HL-60 (cell line): ENCODE results near the gene DNAH6.

Experiments
- DNase-seq, 2 experiments: peaks; one replicate each; pipeline ENCODE4 v3.0.0-alpha.2; 2010 to 2020; ENCODE audit warnings: low read depth in 1 of 2, low spot score in 1 of 2
- H3K27ac ChIP-seq: fragments of 250-450 bp; sonication (Bioruptor Pico); replicated peaks from 2 replicates; pipeline ENCODE4 v1.5.1; 2020; ENCODE audit warnings: mild to moderate bottlenecking, moderate library complexity
- H3K27me3 ChIP-seq: fragments of 250-450 bp; sonication (Bioruptor Pico); 2 replicates; pipeline ENCODE4 v1.5.1; 2021; ENCODE audit warnings: mild to moderate bottlenecking, moderate library complexity; ENCODE audit not compliant: insufficient read depth, poor library complexity, severe bottlenecking
- H3K4me3 ChIP-seq: replicated peaks from 2 replicates; pipeline ENCODE4 v1.5.1; 2011; ENCODE audit warnings: mild to moderate bottlenecking, control low read depth, low read length; ENCODE audit not compliant: insufficient read depth
- CTCF ChIP-seq: IDR thresholded peaks from one replicate; pipeline ENCODE4 v1.5.1; 2011; ENCODE audit warnings: low read length, control low read depth, inconsistent platforms; ENCODE audit not compliant: insufficient read depth
- GABPA ChIP-seq: IDR thresholded peaks from 2 replicates; pipeline ENCODE4 v1.6.1; 2012; ENCODE audit warnings: low read depth
- POLR2AphosphoS5 ChIP-seq: IDR thresholded peaks from 2 replicates; pipeline ENCODE4 v1.6.1; 2012; ENCODE audit warnings: low read depth
- REST ChIP-seq: IDR thresholded peaks from 2 replicates; pipeline ENCODE4 v1.6.1; 2012; ENCODE audit warnings: low read depth; ENCODE audit not compliant: insufficient replicate concordance
- SPI1 ChIP-seq: IDR thresholded peaks from 2 replicates; pipeline ENCODE4 v1.6.1; 2012; ENCODE audit warnings: low read depth, mild to moderate bottlenecking, borderline replicate concordance

DNAH6 gene

DNA sequence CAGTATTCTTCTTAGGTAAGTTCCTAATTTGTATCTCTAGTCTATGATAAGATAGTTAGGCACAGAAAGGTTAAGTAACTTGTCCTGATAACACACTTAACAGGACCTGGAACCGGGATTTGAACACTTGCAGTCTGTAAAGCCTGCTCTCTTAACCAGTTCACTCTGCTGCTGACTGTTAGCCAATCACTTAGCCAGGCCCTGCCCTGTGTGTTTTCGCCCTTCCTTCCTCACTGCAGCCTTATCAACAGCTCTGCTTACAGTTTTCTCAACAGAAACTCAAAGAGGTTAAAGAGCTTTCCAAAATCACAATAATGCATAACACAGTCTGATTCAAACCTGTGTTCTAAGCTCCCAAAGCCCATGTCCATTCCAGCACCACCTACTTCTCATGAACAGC is 212.9 kb downstream of the DNAH6 start:
- Histone ChIP-seq H3K4me3 (no peak overlapping the region), H3K27me3 (no peaks in the 10 kb centered on the region), H3K27ac (no peak overlapping the region)
- DNase-seq, result no peak
- no peak for TF ChIP-seq GABPA
- TF ChIP-seq REST, result no peak
- TF ChIP-seq CTCF, result no peak
- TF ChIP-seq POLR2AphosphoS5, result no peak

DNA sequence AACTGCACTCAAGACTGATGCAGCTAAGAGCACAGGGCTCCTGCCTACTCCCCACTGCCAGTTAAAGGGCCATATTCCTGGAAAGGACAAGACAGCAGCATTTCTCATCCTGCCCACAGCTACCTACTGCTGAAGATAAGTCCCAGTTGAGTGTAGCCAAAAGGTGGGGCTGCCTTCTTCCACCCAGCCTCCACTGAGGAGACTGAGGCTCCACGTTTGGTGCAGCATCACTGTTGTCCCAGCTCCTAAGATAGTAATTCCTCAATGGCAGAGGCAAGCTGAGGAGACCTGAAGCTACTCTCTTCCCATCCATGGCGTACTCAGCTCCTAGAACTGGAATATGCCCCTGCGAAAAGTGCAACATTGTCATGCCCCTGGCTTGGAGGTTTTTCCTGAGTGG is 214.9 kb downstream of the DNAH6 start:
- no peak overlapping the region for H3K27ac ChIP-seq
- no peak overlapping the region for H3K4me3 ChIP-seq
- DNase-seq, result no peak
- no peaks in the 10 kb centered on the region for H3K27me3 ChIP-seq
- TF ChIP-seq SPI1 (no peak), POLR2AphosphoS5 (no peak), GABPA (no peak), REST (no peak), CTCF (no peak)

DNA sequence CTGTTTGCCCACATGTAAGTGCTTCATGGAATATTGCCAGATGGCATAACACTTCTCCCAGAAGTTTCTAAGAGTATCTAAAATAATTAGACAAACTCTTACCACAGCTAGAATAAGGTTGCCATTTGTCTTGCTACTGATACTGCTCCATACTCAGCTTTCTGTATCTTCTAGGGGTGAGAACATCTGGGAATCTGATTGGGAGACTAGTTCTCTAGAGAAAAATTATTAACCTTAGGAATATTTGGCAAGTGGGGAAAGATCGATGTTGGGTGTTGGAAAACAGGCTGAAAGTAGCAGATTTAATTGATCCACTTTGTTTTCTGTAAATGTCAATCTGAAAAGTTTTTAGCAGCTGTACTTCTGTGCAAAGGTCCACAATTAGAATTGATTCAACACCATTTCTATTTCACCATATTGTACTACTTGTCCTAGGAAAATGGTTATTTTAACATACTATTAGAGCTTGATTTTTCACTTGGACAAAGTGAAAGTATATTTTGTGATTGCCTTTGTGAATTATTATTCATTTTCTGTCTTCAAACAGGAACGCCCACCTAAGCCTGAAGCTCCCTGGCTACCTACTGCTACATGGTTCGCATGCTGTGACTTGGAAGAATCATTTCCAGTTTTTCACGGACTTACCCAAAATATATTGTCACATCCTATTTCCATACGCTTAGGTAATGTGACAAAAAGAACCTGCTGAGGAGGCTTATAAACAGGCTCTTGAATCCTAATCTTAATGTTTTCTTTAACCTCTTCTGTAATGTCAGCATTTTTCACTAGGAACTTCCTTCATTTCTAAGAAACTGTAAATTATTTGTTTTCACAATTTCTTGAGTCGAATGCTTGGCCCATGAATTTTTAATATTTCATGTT is 216.8 kb downstream of the DNAH6 start:
- H3K4me3 ChIP-seq, result no peak overlapping the region
- TF ChIP-seq SPI1 (no peak), GABPA (no peak), CTCF (no peak), REST (no peak), POLR2AphosphoS5 (no peak)
- DNase-seq, result no peak
- H3K27ac ChIP-seq, result no peak overlapping the region
- no peaks in the 10 kb centered on the region for H3K27me3 ChIP-seq
